GM10248 (cell line): ENCODE measurements around the gene CDK4.
A peak's percentile ranks its signal among the peaks of the same experiment; 100 is the strongest.
"Not testable (repeated sequence)": the region's sequence is repeated elsewhere in the genome, so short reads cannot be mapped to it uniquely, and the experiment has no call there.

Experiments used
- CTCF ChIA-PET: fragments of 300-600 bp; sonication (Branson Sonifier 250); formaldehyde crosslinking; extraction: SDS; loops from one replicate; lab custom pipeline; 2021; ENCODE audit warnings: antibody characterized with exemption; lab: Yijun Ruan, JAX
- POLR2A ChIA-PET: fragments of 350-650 bp; sonication (Branson Sonifier 250); formaldehyde crosslinking; extraction: SDS; loops from one replicate; lab custom pipeline; 2020; ENCODE audit warnings: antibody characterized with exemption; lab: Yijun Ruan, JAX
- DNase-seq: peaks from one replicate; pipeline ENCODE4 v3.0.0; 2012; ENCODE audit errors: extremely low spot score
- CTCF ChIP-seq: IDR thresholded peaks from 2 replicates; pipeline ENCODE4 v1.5.1; 2012; ENCODE audit warnings: mild to moderate bottlenecking, low read depth; ENCODE audit errors: extremely low read depth, missing control alignments, control extremely low read depth

Gene CDK4

GRCh38 chr12:57724936-57725740, 27.0 kb downstream of the CDK4 start:
- ChIA-PET CTCF (interaction anchor here (0.9 to 3.0 kb wide), 4 partner anchors 14 to 140 kb away, joined by 3 to 13 read pairs (median 3); partner anchors contain the start of gene OS9), POLR2A (interaction anchor here (0.7 kb wide), 1 partner anchor 1006 kb away, joined by 5 read pairs; no protein-coding TSS in a partner anchor)
- DNase-seq, result peak; percentile 13
- TF ChIP-seq CTCF, result no peak

- ChIA-PET POLR2A (interaction anchor here (0.7 kb wide), 1 partner anchor 1005 kb away, joined by 5 read pairs; no protein-coding TSS in a partner anchor), CTCF (interaction anchor here (1.0 to 3.0 kb wide), 3 partner anchors 15 to 141 kb away, joined by 3 to 13 read pairs (median 3); partner anchors contain the start of gene OS9)
- TF ChIP-seq CTCF, result no peak
- peak; percentile 21 for DNase-seq
Measured at GRCh38 chr12:57724003-57724935, 27.8 kb downstream of the CDK4 start.

- TF ChIP-seq CTCF, result no peak
Measured at GRCh38 chr12:57723630-57723962, 28.5 kb downstream of the CDK4 start.

GRCh38 chr12:57722716-57723629, 29.1 kb downstream of the CDK4 start:
- ChIA-PET POLR2A (no interaction called here), CTCF (interaction anchor here (1.3 kb wide), 1 partner anchor 139 kb away, joined by 3 read pairs; no protein-coding TSS in a partner anchor)
- no peak for TF ChIP-seq CTCF
- DNase-seq, result peak; percentile 13

More at GRCh38 chr12:57723630-57723962, 28.5 kb downstream of the CDK4 start:
- CTCF ChIA-PET, result interaction anchor here (1.0 to 3.0 kb wide), 3 partner anchors 15 to 140 kb away, joined by 3 to 13 read pairs (median 3); partner anchors contain the start of gene OS9
- no peak for DNase-seq
- POLR2A ChIA-PET, result no interaction called here

GRCh38 chr12:57721846-57722608, 30.1 kb downstream of the CDK4 start:
- peak; percentile 9 for DNase-seq
- CTCF ChIA-PET, result interaction anchor here (2.8 kb wide), 1 partner anchor 28 kb away, joined by 9 read pairs; the partner anchor contains the start of gene OS9

More at GRCh38 chr12:57721846-57722608, 30.1 kb downstream of the CDK4 start:
- POLR2A ChIA-PET, result not testable (repeated sequence)
